Esophagus muscularis mucosa (tissue), 4 donors: ENCODE results near the gene GPBP1. TPM values are rescaled to one million over a fixed set of nuclear protein-coding genes. Genes with fewer than 3 reads are reported as not detected.
A peak's percentile ranks its signal among the peaks of the same experiment; 100 is the strongest.

Experiments
- DNase-seq: peaks from one replicate; pipeline ENCODE4 v3.0.0-alpha.2; 2017; ENCODE audit errors: extremely low spot score
- H3K27ac ChIP-seq, 4 donors: fragments of 200-600 bp; sonication (generic); replicated peaks in 1 of 4; 1 replicate in 3 of 4; 2 replicates in 1 of 4; pipeline ENCODE4 v1.5.1; 2016 to 2019; ENCODE audit warnings: mild to moderate bottlenecking in 1 of 4
- H3K27me3 ChIP-seq, 4 donors: fragments of 200-600 bp; sonication (generic); one replicate each; pipeline versions ENCODE4 v1.5.1 to v1.6.0; 2016 to 2019
- H3K36me3 ChIP-seq, 4 donors: fragments of 200-600 bp; sonication (generic); one replicate each; pipeline ENCODE4 v1.5.1; 2016 to 2019
- H3K4me1 ChIP-seq, 4 donors: fragments of 200-600 bp; sonication (generic); one replicate each; pipeline ENCODE4 v1.5.1; 2016 to 2019
- H3K4me3 ChIP-seq, 4 donors: fragments of 200-600 bp; sonication (generic); 1 replicate in 2 of 4; 2 replicates in 2 of 4; pipeline ENCODE4 v1.5.1; 2016 to 2019; ENCODE audit warnings: mild to moderate bottlenecking in 4 of 4, moderate library complexity in 1 of 4
- H3K9me3 ChIP-seq, 4 donors: fragments of 200-600 bp; sonication (generic); 1 replicate in 3 of 4; 2 replicates in 1 of 4; pipeline ENCODE4 v1.5.1; 2016 to 2019
- CTCF ChIP-seq, 3 experiments: fragments of 200-600 bp in 2 of 3; fragments of 450-650 bp in 1 of 3; sonication (generic) in 2 of 3; IDR thresholded peaks; one replicate each; pipeline ENCODE4 v1.5.1; 2017 to 2019; ENCODE audit warnings: antibody characterized with exemption in 3 of 3, mild to moderate bottlenecking in 2 of 3, moderate library complexity in 1 of 3
- EP300 ChIP-seq: sonication (generic); formaldehyde crosslinking; IDR thresholded peaks from one replicate; pipeline ENCODE4 v1.6.1; 2017; ENCODE audit warnings: antibody characterized with exemption
- POLR2A ChIP-seq: fragments of 450-650 bp; IDR thresholded peaks from one replicate; pipeline ENCODE4 v1.6.1; 2017; ENCODE audit warnings: antibody characterized with exemption, moderate library complexity, mild to moderate bottlenecking, low read depth
- POLR2AphosphoS5 ChIP-seq, 2 donors: sonication (generic); formaldehyde crosslinking; IDR thresholded peaks; one replicate each; pipeline ENCODE4 v1.6.1; 2017; ENCODE audit warnings: antibody characterized with exemption in 2 of 2
- WGBS: methylation state at CpG from one replicate; pipeline ENCODE4 v1.1.5; 2018; 5-methylcytosine and 5-hydroxymethylcytosine counted together
- intact Hi-C: fragments of 100-400 bp; cut with DNase I; formaldehyde crosslinking; loops from one replicate; pipeline ENCODE4 v1.15.1; 2023
- total RNA-seq, 4 donors: library from RNA; depleted of rRNA; stranded (reverse); fragments of >200 nt; gene quantifications; one replicate each; pipeline versions ENCODE4 v1.1.0 to v1.2.1, GENCODE V29; 2016

Gene GPBP1
- total RNA-seq, 4 donors from 2014 or later, result 41.8 to 54.0 (median 48.6) TPM

- H3K27me3 ChIP-seq, result no peaks in the 10 kb centered on the region
- 45% methylated on average over 2 of the region's 2 CpGs for WGBS
- H3K4me3 ChIP-seq, result no peak overlapping the region
- intact Hi-C loops, result no loop called here
- TF ChIP-seq POLR2A (no peak), POLR2AphosphoS5 (IDR thresholded peaks at IDR 0.05) (no peak), EP300 (no peak), CTCF (IDR thresholded peaks at IDR 0.05) (no peak)
- H3K4me1 ChIP-seq, result peaks cover 44 to 65% (median 63%) of the 10 kb centered on the region in 4 donors
- peaks cover under 1 to 6% (median 6%) of the 10 kb centered on the region in 4 donors for H3K36me3 ChIP-seq
- DNase-seq, result no peak
- H3K27ac ChIP-seq, result peak overlapping the region in 1 of 4 donors; percentile 74
- no peaks in the 10 kb centered on the region for H3K9me3 ChIP-seq
These were observed 35.6 kb downstream of the GPBP1 start for GRCh38 chr5:57209316-57210040.

GRCh38 chr5:57210633-57211032 lies 36.8 kb downstream of the GPBP1 start:
- H3K36me3 ChIP-seq, result peaks cover 11 to 18% (median 14%) of the 10 kb centered on the region in 4 donors
- peaks cover 39 to 58% (median 56%) of the 10 kb centered on the region in 4 donors for H3K4me1 ChIP-seq
- no peak for DNase-seq
- intact Hi-C loops, result no loop called here
- H3K27me3 ChIP-seq, result no peaks in the 10 kb centered on the region
- no peak overlapping the region for H3K4me3 ChIP-seq
- H3K27ac ChIP-seq, result peak overlapping the region in 1 of 4 donors; percentile 17
- no peaks in the 10 kb centered on the region for H3K9me3 ChIP-seq
- TF ChIP-seq POLR2A, result no peak
- no peak for TF ChIP-seq POLR2AphosphoS5 (IDR thresholded peaks at IDR 0.05)
- TF ChIP-seq CTCF (IDR thresholded peaks at IDR 0.05), result no peak
- no peak for TF ChIP-seq EP300

GRCh38 chr5:57211039-57211438 lies 37.2 kb downstream of the GPBP1 start:
- peaks cover 43 to 60% (median 57%) of the 10 kb centered on the region in 4 donors for H3K4me1 ChIP-seq
- H3K27ac ChIP-seq, result peak overlapping the region in 1 of 4 donors; percentile 17
- H3K4me3 ChIP-seq, result no peak overlapping the region
- peaks cover 11 to 22% (median 16%) of the 10 kb centered on the region in 4 donors for H3K36me3 ChIP-seq
- no peaks in the 10 kb centered on the region for H3K27me3 ChIP-seq
- WGBS, result 89% methylated on average over 5 of the region's 5 CpGs
- no peaks in the 10 kb centered on the region for H3K9me3 ChIP-seq
- TF ChIP-seq EP300 (no peak), POLR2A (no peak), POLR2AphosphoS5 (IDR thresholded peaks at IDR 0.05) (no peak), CTCF (IDR thresholded peaks at IDR 0.05) (no peak)
- DNase-seq, result no peak
- intact Hi-C loops, result no loop called here

GRCh38 chr5:57215629-57216195 lies 41.9 kb downstream of the GPBP1 start:
- no peak for TF ChIP-seq EP300
- no peak for TF ChIP-seq CTCF (IDR thresholded peaks at IDR 0.05)
- no peak for TF ChIP-seq POLR2A
- TF ChIP-seq POLR2AphosphoS5 (IDR thresholded peaks at IDR 0.05), result no peak
- peaks cover 9 to 35% (median 27%) of the 10 kb centered on the region in 4 donors for H3K4me1 ChIP-seq
- intact Hi-C loops, result loop anchor here (5.0 kb wide), 1 partner anchor 38 kb away; no protein-coding TSS in a partner anchor
- H3K27ac ChIP-seq, result no peak overlapping the region
- no peak overlapping the region for H3K4me3 ChIP-seq
- DNase-seq, result no peak
- no peaks in the 10 kb centered on the region for H3K9me3 ChIP-seq
- no peaks in the 10 kb centered on the region for H3K27me3 ChIP-seq
- 85% methylated on average over 4 of the region's 4 CpGs for WGBS
- H3K36me3 ChIP-seq, result peaks cover 11 to 25% (median 18%) of the 10 kb centered on the region in 4 donors
